SK-N-SH (cell line): ENCODE measurements around the gene LRRC46. TPM values are rescaled to one million over a fixed set of nuclear protein-coding genes. Genes with fewer than 3 reads are reported as not detected.

Experiments used
- CTCF ChIA-PET: fragments of 300-600, 350-600 bp; formaldehyde crosslinking; extraction: SDS; loops from one replicate; lab custom pipeline; 2021; lab: Yijun Ruan, JAX
- POLR2A ChIA-PET: fragments of 350-600 bp; sonication (Branson Sonifier 250); formaldehyde crosslinking; extraction: SDS; loops from one replicate; lab custom pipeline; 2020; ENCODE audit warnings: antibody characterized with exemption, inconsistent platforms; lab: Yijun Ruan, JAX
- DNase-seq: peaks from one replicate; pipeline ENCODE4 v3.0.0; 2012
- H2AFZ ChIP-seq: fragments of 200-600 bp; sonication (generic); 2 replicates; pipeline ENCODE4 v1.8.1; 2016; ENCODE audit warnings: antibody characterized with exemption, mild to moderate bottlenecking, low read depth
- H3F3A ChIP-seq: fragments of 200-600 bp; sonication (generic); replicated peaks from 2 replicates; pipeline ENCODE3; 2016; ENCODE audit warnings: antibody characterized with exemption, mild to moderate bottlenecking; ENCODE audit not compliant: insufficient read depth
- H3K27ac ChIP-seq, 2 experiments: fragments of 200-500 bp in 1 of 2; fragments of 200-600 bp in 1 of 2; sonication (Bioruptor generic) in 1 of 2; sonication (generic), shearing (Covaris generic) in 1 of 2; 2 replicates each; pipeline versions ENCODE4 v1.5.1 to v1.6.1; 2014 to 2016; ENCODE audit warnings: low read depth in 2 of 2, inconsistent platforms in 1 of 2, low read length in 1 of 2, mild to moderate bottlenecking in 1 of 2, mixed read lengths in 1 of 2
- H3K27me3 ChIP-seq: fragments of 200-600 bp; sonication (generic), shearing (Covaris generic); 2 replicates; pipeline ENCODE4 v1.6.1; 2016; ENCODE audit warnings: mixed run types; ENCODE audit not compliant: insufficient read depth
- H3K36me3 ChIP-seq, 2 experiments: fragments of 200-500 bp in 1 of 2; fragments of 200-600 bp in 1 of 2; sonication (Bioruptor generic) in 1 of 2; sonication (generic) in 1 of 2; replicated peaks in 1 of 2; 2 replicates each; pipeline versions ENCODE3 to v1.5.1; 2014 to 2016; ENCODE audit warnings: low read length in 1 of 2, mild to moderate bottlenecking in 1 of 2; ENCODE audit not compliant: insufficient read depth in 2 of 2, control insufficient read depth in 1 of 2
- H3K4me1 ChIP-seq, 2 experiments: fragments of 200-500 bp in 1 of 2; fragments of 200-600 bp in 1 of 2; sonication (Bioruptor generic) in 1 of 2; sonication (generic), shearing (Covaris generic) in 1 of 2; 2 replicates each; pipeline versions ENCODE4 v1.5.1 to v1.6.1; 2014 to 2016; ENCODE audit warnings: low read depth in 1 of 2, low read length in 1 of 2, mixed run types in 1 of 2; ENCODE audit not compliant: insufficient read depth in 2 of 2, control insufficient read depth in 1 of 2
- H3K4me2 ChIP-seq: fragments of 200-600 bp; sonication (generic), shearing (Covaris generic); 2 replicates; pipeline ENCODE4 v1.6.1; 2017; ENCODE audit warnings: mixed run types
- H3K4me3 ChIP-seq, 2 experiments: fragments of 200-500 bp in 1 of 2; fragments of 200-600 bp in 1 of 2; sonication (Bioruptor generic) in 1 of 2; sonication (generic), shearing (Covaris generic) in 1 of 2; 2 replicates each; pipeline versions ENCODE4 v1.5.1 to v1.8.1; 2014 to 2016; ENCODE audit warnings: low read depth in 2 of 2, inconsistent platforms in 1 of 2, low read length in 1 of 2, mild to moderate bottlenecking in 1 of 2, mixed read lengths in 1 of 2, moderate library complexity in 1 of 2
- H3K79me2 ChIP-seq: fragments of 200-600 bp; sonication (generic); 2 replicates; pipeline ENCODE4 v1.8.1; 2017; ENCODE audit warnings: mild to moderate bottlenecking; ENCODE audit not compliant: insufficient read depth
- H3K9ac ChIP-seq: fragments of 200-600 bp; sonication (generic); 2 replicates; pipeline ENCODE4 v1.6.1; 2017; ENCODE audit warnings: mixed run types
- H3K9me2 ChIP-seq: fragments of 200-600 bp; sonication (generic); 2 replicates; pipeline ENCODE4 v1.6.1; 2017; ENCODE audit warnings: mixed run types
- H3K9me3 ChIP-seq: fragments of 200-600 bp; sonication (generic); 2 replicates; pipeline ENCODE4 v1.6.1; 2017; ENCODE audit warnings: mixed run types, mild to moderate bottlenecking, moderate library complexity
- H4K20me1 ChIP-seq: fragments of 200-600 bp; sonication (generic); 2 replicates; pipeline ENCODE4 v1.6.1; 2017; ENCODE audit warnings: mild to moderate bottlenecking, mixed run types; ENCODE audit not compliant: insufficient read depth
- EZH2phosphoT487 ChIP-seq: fragments of 200-600 bp; sonication (generic); IDR thresholded peaks from 2 replicates; pipeline ENCODE4 v1.6.1; 2017; ENCODE audit warnings: low read depth, mixed run types, mild to moderate bottlenecking, antibody characterized with exemption, moderate library complexity, borderline replicate concordance
- FOXJ3 ChIP-seq: sonication (generic); formaldehyde crosslinking; IDR thresholded peaks from 2 replicates; pipeline ENCODE4 v1.5.1; 2020; ENCODE audit warnings: mild to moderate bottlenecking, missing genetic modification reagents
- FOXM1 ChIP-seq: IDR thresholded peaks from 2 replicates; pipeline ENCODE4 v1.4.0; 2012; ENCODE audit warnings: low read depth, mild to moderate bottlenecking
- GABPA ChIP-seq: IDR thresholded peaks from 2 replicates; pipeline ENCODE4 v1.4.0; 2012; ENCODE audit warnings: low read depth, mild to moderate bottlenecking
- RCOR1 ChIP-seq: fragments of 150-350 bp; IDR thresholded peaks from 2 replicates; pipeline ENCODE4 v1.6.1; 2017; ENCODE audit warnings: antibody characterized with exemption, low read length
- USF2 ChIP-seq: fragments of 150-350 bp; IDR thresholded peaks from 2 replicates; pipeline ENCODE4 v1.6.1; 2017; ENCODE audit warnings: antibody characterized with exemption, low read length, low read depth, borderline replicate concordance
- WGBS: methylation state at CpG from one replicate; pipeline ENCODE4 v1.1.6; 2017; ENCODE audit warnings: low lambda C conversion rate; 5-methylcytosine and 5-hydroxymethylcytosine counted together
- polyA plus RNA-seq, 3 experiments: library from polyadenylated mRNA; depleted of rRNA; stranded (reverse); fragments of >200 nt; gene quantifications; 2 replicates each; pipeline ENCODE4 v1.2.3, GENCODE V29; 2012
- TF ChIP-seq, protein P1 (sequence below): IDR thresholded peaks from 2 replicates; pipeline ENCODE4 v1.4.0; 2012; ENCODE audit warnings: low read depth, borderline replicate concordance

The LRRC46 gene
- polyA plus RNA-seq, 1 of the 3 experiments (the other 2 are of a cell fraction), result 1.6 TPM

DNA sequence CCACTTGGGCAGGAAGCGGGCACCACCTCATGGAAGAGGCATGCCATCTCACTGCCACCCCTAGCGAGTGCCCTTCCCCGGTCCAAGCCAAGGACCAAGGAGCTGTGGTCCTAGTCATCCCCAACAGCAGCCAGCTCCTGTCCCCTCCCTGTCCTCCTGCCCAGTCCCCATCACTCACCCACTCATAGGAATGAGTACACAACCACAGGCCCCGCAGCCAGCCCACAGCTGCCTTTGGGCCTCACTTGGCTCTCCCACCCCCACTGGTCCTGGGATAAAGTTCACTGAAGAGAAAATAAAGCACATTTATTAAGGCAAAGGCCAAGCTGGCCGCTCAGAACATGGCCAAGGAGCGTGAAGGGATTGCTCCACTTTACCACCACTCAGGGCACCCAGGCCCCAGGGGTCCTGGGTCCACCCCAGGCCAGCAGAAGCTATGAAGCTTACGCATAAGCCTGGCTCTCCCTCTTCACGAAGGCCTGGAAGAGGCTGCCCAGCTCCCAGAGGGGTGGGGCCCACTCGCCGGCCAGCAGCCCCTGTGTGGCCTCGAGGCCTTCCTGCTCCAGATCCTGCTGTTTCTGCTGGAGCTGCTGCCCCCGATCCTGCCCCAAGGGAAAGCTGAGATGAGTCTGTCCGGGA is 6.0 kb downstream of the LRRC46 start:
- Histone ChIP-seq H3K4me3 (no peak overlapping the region), H3K9me2 (no peaks in the 10 kb centered on the region), H3K9me3 (no peaks in the 10 kb centered on the region), H3K9ac (no peak overlapping the region), H3K4me2 (no peak overlapping the region; the same call in 1 of the 2 replicates), H4K20me1 (no peaks in the 10 kb centered on the region), H3K36me3 (peaks cover 0 to 38% of the 10 kb centered on the region in 2 experiments), H3K79me2 (peaks cover 15% of the 10 kb centered on the region; the same call in 1 of the 2 replicates), H3K4me1 (peaks cover 8 to 22% of the 10 kb centered on the region in 2 experiments; a peak in 2 of 4 replicates), H3F3A (peaks cover 3% of the 10 kb centered on the region), H3K27ac (no peak overlapping the region), H2AFZ (no peak overlapping the region), H3K27me3 (no peaks in the 10 kb centered on the region)
- TF ChIP-seq USF2, result no peak
- no peak for TF ChIP-seq EZH2phosphoT487
- TF ChIP-seq, protein P1, sequence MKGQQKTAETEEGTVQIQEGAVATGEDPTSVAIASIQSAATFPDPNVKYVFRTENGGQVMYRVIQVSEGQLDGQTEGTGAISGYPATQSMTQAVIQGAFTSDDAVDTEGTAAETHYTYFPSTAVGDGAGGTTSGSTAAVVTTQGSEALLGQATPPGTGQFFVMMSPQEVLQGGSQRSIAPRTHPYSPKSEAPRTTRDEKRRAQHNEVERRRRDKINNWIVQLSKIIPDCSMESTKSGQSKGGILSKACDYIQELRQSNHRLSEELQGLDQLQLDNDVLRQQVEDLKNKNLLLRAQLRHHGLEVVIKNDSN, result no peak
- 87% methylated on average over 8 of the region's 13 CpGs for WGBS
- ChIA-PET CTCF (interaction anchor here (0.8 to 33.0 kb wide), 5 partner anchors 15 to 181 kb away, joined by 3 to 1447 read pairs (median 4); partner anchors contain the start of genes SCRN2, SP2 and SP6), POLR2A (no interaction called here)
- no peak for DNase-seq

DNA sequence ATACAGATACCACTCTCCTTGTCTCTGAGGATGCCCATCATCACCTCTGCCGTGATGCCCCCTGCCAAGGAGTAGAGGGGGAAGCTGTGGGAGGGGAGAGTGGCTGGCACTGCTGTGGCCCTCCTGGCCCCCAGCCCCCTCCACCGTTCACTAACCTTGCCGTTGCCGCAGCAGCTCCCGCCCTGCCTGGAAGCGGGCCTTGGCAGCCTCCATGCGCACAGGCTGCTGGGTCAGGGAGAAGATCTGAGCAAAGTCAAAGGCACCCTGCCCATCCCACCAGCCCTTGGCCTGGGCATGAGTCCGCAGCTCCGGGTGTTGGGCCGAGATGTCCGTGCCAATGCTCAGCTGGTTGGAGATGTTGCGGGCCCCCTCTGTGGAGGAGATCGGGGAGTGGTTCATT is 7.2 kb downstream of the LRRC46 start:
- no peak for TF ChIP-seq FOXJ3 (CRISPR knock-in tag)
- no peak for TF ChIP-seq GABPA
- TF ChIP-seq FOXM1, result no peak
- 95% methylated on average over 13 of the region's 13 CpGs for WGBS
- Histone ChIP-seq H3K27me3 (no peaks in the 10 kb centered on the region), H3K4me2 (no peak overlapping the region), H3K9ac (no peak overlapping the region), H2AFZ (no peak overlapping the region), H4K20me1 (no peaks in the 10 kb centered on the region), H3K36me3 (peaks cover 0 to 38% of the 10 kb centered on the region in 2 experiments), H3K79me2 (peaks cover 15% of the 10 kb centered on the region; the same call in 1 of the 2 replicates), H3F3A (peaks cover 3% of the 10 kb centered on the region), H3K9me3 (no peaks in the 10 kb centered on the region), H3K4me1 (peaks cover 8 to 22% of the 10 kb centered on the region in 2 experiments; a peak in 2 of 4 replicates), H3K4me3 (no peak overlapping the region), H3K9me2 (no peaks in the 10 kb centered on the region), H3K27ac (no peak overlapping the region)
- no peak for DNase-seq
- ChIA-PET CTCF (interaction anchor here (0.8 to 33.0 kb wide), 6 partner anchors 1 to 180 kb away, joined by 3 to 1447 read pairs (median 288); partner anchors contain the start of genes CDK5RAP3, LRRC46, MRPL10 and SCRN2), POLR2A (interaction anchor here (0.8 to 1.3 kb wide), 2 partner anchors 17 to 57 kb away, joined by 3 to 4 read pairs; partner anchors contain the start of genes OSBPL7 and SP2)

DNA sequence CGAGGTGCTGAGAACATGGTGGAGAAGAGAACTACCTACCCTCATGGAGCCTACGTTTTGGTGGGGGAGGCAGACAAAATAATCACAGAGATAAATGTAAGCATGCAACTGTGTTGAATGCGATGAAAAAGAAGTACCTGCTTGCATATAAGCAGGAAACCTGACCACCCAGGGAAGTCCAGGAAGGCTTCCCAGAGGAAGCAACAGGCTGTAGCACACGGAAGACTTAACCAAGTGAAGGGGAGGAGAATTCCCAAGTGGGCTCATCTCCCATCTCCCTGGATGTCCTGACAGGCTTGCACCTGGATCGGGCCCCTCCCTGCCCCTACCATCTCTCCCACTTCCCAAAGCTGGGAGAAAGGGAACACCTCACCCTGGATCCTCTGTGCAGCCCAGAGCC is 7.6 kb downstream of the LRRC46 start:
- TF ChIP-seq RCOR1, result no peak
- POLR2A ChIA-PET, result interaction anchor here (1.3 to 1.4 kb wide), 2 partner anchors 8 to 57 kb away, joined by 3 to 4 read pairs; partner anchors contain the start of genes LRRC46, MRPL10 and SP2
- CTCF ChIA-PET, result interaction anchor here (1.3 to 33.0 kb wide), 5 partner anchors 1 to 179 kb away, joined by 3 to 1447 read pairs (median 573); partner anchors contain the start of genes LRRC46, MRPL10, SCRN2 and SP2
- Histone ChIP-seq H3K4me3 (no peak overlapping the region), H2AFZ (no peak overlapping the region), H3K9ac (no peak overlapping the region), H3F3A (peaks cover 3% of the 10 kb centered on the region), H3K27ac (no peak overlapping the region), H3K79me2 (peaks cover 15% of the 10 kb centered on the region; the same call in 1 of the 2 replicates), H4K20me1 (no peaks in the 10 kb centered on the region), H3K4me2 (no peak overlapping the region), H3K9me3 (no peaks in the 10 kb centered on the region), H3K36me3 (peaks cover 0 to 38% of the 10 kb centered on the region in 2 experiments), H3K4me1 (peaks cover 8 to 23% of the 10 kb centered on the region in 2 experiments; a peak in 2 of 4 replicates), H3K9me2 (no peaks in the 10 kb centered on the region), H3K27me3 (no peaks in the 10 kb centered on the region)
- 88% methylated on average over 5 of the region's 5 CpGs for WGBS
- DNase-seq, result no peak
